UCSD-AML1 (cell line): ENCODE measurements around the gene GLYAT.

Source experiments
- DNase-seq: peaks from one replicate; lab custom pipeline; 2025; ENCODE audit not compliant: unreplicated experiment; lab: John Stamatoyannopoulos, UW

GLYAT gene, protein sequence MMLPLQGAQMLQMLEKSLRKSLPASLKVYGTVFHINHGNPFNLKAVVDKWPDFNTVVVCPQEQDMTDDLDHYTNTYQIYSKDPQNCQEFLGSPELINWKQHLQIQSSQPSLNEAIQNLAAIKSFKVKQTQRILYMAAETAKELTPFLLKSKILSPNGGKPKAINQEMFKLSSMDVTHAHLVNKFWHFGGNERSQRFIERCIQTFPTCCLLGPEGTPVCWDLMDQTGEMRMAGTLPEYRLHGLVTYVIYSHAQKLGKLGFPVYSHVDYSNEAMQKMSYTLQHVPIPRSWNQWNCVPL

GRCh38 chr11:58731819-58732218 lies at the start of gene GLYAT:
Gene GLYAT (minus strand): TSS chr11:58731943. CDS start chr11:58724496, 7,447 bp downstream.
- DNase-seq: no peak

- DNase-seq: no peak
Measured at GRCh38 chr11:58781345-58781744, 49.6 kb upstream of the GLYAT start.

- DNase-seq: no peak
Measured at GRCh38 chr11:58780578-58780977, 48.8 kb upstream of the GLYAT start.

DNA sequence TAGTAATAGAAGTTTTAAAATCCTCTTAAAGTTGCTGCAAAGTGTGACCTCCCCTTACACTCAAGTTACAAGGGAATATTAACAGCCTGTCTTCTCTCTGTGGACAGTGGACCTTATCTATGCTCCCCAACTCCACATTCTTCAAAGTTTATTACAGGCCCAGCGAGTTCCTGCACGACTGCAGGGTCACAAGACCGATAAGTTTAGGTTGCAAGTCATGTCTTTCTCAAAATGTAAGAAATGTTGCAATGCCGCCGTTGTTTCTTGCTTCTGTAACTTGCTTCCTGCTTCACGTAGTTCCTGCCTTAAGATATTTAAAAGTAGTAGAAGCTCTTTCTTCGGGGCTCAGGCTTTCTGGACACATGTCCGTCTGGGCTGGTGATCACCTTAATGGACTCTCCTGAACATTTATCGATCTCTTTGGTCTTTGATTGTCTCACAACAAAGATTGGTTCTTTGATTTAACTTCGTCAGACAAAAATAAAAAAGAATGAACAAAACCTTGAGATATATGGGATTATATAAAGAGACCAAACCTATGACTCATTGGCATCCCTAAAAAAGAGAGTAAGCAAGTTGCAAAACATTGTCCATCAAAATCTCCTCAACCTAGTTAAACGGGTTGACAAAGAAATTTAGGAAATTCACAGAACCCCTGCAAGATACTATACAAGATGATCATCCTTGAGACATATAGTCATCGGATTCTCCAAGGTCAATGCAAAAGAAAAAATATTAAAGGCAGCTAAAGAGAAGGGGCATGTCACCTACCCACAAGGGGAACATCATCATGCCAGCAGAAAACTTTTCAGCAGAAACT lies 45.4 kb upstream of the GLYAT start:
- DNase-seq: no peak

GRCh38 chr11:58775066-58775708 lies 43.4 kb upstream of the GLYAT start:
- no peak for DNase-seq

- no peak for DNase-seq
Measured at GRCh38 chr11:58774164-58774593, 42.4 kb upstream of the GLYAT start.

DNA sequence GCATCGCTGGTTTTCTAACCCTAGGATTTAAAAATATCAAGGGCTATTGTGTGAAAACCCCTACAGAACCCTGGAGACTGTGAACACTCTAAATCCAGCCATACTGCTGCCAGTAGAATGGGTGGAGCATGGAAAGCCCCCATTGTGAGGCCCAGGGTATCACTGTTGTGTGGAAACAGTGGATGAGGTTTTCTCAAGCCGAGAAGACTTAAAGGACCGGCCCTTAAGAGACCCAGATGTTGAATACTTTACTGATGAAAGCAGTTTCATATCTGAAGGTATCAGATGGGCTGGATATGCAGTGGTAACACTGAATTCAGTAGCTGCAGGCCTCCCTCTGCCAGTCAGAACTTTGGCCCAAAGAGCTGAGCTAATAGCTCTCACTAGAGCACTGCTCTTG lies 41.6 kb upstream of the GLYAT start:
- DNase-seq: no peak

DNA sequence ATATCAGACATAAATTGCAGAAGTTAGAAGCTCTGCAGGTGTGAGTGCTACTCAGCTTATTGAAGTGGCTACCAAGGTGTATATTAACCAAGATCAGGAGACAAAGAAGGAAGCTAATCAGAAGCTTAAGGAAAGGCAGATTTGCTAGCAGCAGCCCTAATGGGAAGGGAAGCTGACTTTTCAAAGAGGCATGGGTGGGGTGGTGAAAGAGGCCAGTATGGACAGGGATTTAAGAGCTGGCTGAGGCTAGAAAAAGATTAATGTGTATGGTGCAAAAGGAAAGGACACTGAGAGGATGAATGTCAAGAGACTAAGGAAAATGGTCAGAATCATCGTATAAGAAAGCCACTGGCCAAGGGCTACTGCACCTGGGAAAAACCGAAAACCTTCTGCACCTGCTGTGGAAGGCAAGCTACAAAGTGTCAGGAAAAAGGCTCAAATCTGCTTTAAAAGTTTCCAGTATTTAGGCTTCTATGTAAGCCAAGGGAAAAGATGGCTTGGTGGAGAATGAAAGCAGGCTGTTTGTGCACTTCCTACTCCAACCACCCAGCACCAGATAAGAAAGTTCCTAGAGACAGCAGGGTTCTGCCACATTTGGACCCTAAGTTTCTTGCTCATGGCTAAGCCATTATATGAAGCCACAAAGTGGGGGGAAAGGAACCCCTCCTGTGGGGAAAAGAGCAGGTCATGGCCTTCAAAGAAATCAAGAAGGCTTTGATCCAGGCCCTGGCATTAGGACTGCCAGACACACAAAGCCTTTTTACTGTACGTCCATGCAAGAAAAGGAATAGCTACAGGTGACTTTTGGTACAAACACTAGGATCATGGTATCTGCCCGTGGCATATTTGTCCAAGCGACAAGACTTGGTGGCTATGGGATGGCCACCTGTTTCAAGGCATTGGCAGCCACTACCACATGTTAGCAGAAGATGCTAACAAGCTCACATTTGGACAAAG lies 40.9 kb upstream of the GLYAT start:
- DNase-seq: no peak

DNA sequence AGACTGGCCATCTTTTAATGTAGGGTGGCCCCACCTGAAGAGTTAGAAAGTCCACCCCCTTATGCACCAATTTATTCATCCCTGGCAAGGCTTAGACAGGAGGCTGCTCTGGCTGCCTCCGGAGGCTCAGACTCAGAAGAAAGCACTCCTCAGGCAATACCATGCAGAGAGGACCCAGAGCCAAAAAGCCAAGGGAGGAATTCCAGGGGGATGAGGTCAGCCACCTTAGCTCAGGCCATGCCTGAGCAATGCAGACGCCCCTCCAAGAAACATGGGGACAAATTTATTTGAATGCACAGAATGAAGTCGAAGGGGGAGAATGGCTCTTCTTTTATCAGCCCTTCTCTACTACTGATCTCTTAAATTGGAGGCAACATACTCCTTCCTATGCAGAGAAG lies 39.7 kb upstream of the GLYAT start:
- DNase-seq: no peak

DNA sequence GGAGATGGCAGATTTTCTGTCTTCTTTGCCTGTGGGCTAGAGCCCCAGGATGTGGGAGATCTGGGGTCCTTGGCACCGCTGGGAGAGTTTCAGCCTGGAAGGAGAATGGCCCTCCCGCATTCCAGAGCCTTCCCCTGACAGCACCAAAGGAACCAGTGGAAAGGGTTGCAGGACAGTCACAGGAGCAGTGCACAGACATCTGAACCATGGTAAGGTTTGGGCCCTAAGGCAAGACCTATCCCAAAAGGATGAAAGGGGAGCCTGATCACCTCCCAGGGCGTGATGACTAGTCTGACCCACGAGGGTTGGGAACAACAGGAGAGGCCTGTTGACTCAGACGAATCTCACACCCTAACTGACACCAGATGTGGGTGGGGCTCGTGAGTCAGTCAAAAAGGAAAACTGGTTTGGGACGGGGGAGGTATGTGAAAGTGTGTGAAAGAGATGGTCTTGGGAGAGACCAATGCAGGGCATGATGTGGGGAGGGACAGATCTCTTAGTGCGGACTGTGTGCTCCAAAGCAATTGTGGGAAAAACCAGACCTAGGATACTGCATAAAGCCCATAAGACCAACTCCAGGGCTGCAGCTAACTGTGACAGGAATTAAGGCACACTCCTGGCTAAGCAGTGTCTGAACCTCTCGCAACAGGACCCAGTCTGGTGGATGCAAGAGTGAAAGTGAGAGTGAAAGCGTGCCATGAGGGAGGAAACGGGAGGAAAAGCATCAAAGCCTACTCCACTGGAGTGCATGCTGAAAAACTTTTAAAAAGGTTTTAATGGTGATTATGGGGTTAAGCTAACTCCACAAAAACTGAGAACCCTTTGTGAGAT lies 39.1 kb upstream of the GLYAT start:
- DNase-seq: no peak

DNA sequence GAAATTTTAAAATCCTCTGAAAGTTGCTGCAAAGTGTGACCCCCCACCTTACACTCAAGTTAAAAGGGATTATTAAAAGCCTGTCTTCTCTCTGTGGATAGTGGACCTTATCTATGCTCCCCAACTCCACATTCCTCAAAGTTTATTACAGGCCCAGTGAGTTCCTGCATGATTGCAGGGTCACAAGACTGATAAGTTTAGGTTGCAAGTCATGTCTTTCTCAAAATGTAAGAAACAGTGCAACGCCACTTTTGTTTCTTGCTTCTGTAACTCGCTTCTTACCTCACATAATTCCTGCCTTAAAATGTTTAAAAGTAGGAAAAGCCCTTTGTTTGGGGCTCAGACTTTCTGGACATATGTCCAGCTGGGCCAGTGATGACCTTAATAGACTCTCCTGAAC lies 38.4 kb upstream of the GLYAT start:
- DNase-seq: no peak

DNA sequence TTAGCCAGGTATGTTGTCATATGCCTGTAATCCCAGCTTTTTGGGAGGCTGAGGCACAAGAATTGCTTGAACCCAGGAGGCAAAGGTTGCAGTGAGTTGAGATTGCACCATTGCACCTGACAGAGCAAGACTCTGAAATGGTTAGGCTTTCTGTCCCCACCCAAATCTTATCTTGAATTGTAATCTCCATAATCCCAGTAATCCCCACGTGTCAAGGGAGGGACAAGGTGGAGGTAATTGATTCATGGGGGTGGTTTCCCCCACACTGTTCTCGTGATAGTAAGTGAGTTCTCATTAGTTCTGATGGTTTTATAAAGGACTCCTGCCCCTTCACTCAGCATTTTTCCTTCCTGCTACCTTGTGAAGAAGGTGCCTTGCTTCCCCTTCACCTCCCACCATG lies 37.6 kb upstream of the GLYAT start:
- no peak for DNase-seq

GRCh38 chr11:58768137-58768536 lies 36.4 kb upstream of the GLYAT start:
- DNase-seq: no peak

DNA sequence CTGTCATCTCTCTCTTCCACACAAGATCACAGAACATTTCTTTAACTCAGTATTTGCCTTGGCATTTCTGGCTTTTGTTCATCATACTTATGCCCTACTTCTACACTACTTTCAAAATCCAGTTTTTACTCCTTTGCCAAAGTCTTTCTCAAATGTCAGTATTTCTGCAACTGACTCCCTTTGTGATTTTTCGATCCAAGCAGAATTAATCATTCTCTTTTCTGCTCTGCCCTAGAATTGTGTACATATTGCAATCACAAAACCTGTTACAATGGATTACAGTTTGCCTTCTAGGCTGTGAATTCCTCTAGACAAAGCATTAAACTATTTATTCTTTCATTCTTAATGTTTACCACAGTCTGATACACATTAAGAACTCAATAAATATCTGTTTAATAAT lies 33.3 kb upstream of the GLYAT start:
- no peak for DNase-seq

- DNase-seq: no peak
Measured at GRCh38 chr11:58763120-58763490, 31.4 kb upstream of the GLYAT start.

DNA sequence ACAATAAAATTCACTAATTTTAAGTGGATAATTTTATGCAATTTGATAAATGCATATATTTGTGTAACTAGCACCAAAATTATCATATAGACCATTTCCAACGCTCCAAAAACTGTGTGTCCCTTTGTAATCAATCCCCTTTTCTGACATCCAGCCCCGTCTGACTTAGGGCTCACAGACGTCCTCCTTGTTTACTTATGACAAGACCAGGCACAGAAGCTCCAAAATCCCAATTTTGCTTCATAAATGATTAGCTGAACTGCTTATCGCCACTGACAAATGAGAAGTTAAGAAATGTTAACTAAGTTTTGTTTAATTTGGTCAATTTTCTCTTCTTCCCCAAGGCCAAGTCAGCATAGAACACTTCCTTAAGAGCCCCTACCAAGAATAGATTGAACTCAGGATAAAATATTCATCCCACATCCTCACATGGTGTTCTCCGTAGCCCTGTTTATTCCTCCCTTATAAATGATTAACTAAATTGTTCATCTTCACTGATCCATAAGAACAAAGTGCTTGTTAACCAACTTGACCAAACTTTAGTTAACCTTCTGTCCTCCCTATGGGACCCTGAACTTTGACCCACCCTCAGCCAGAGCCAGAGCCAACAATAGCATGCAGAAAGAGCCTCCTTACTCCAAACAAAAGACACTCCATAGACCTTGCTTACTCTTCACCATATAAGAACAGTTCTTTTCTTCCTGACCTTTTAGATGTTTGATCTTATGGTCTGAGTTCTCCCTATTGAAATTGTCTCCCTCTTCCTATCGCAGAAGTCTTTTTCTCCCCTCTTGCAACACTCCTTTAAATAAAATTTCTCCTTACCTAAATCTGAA lies 30.8 kb upstream of the GLYAT start:
- no peak for DNase-seq

DNA sequence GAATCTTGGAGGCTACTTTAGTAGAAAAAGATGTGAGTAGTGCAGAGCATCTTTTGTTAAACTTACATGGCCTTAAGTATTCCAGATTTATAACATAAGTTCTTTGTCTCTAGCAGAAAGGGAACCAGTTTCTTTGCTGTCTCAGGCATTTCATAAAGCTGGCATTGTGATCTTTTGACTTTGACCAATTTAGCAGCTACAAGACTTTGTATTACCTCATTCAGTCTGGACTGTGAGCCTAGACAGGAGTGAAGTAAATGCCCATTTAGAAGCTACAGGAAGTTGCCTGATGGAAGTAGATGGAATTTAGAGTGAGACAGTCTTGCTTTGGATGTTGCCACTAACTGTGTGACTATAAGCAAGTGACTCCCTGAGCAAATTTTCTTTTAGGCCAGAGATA lies 25.7 kb upstream of the GLYAT start:
- DNase-seq: no peak

- no peak for DNase-seq
Measured at GRCh38 chr11:58745705-58746364, 14.1 kb upstream of the GLYAT start.
